Fibroblast of lung (primary cell): ENCODE data around the gene MRPL58. TPM values are rescaled to one million over a fixed set of nuclear protein-coding genes. Genes with fewer than 3 reads are reported as not detected.
"Not testable (repeated sequence)": the region's sequence is repeated elsewhere in the genome, so short reads cannot be mapped to it uniquely, and the experiment has no call there.

Experiments
- DNase-seq, 2 donors: peaks; one replicate each; pipeline versions ENCODE4 v3.0.0 to v3.0.0-alpha.2; 2010; ENCODE audit warnings: low read depth in 2 of 2
- H2AFZ ChIP-seq: 2 replicates; pipeline ENCODE4 v1.5.1; 2012; ENCODE audit warnings: low read length, control low read depth, inconsistent platforms
- H3K27ac ChIP-seq: 2 replicates; pipeline ENCODE4 v1.5.1; 2011; ENCODE audit warnings: low read length, control low read depth; ENCODE audit not compliant: insufficient read depth
- H3K27me3 ChIP-seq: 2 replicates; pipeline ENCODE4 v1.5.1; 2011; ENCODE audit warnings: mild to moderate bottlenecking, low read length; ENCODE audit not compliant: control insufficient read depth, insufficient read depth
- H3K36me3 ChIP-seq: 2 replicates; pipeline ENCODE4 v1.5.1; 2011; ENCODE audit warnings: low read length; ENCODE audit not compliant: control insufficient read depth, insufficient read depth
- H3K4me1 ChIP-seq: 2 replicates; pipeline ENCODE4 v1.5.1; 2011; ENCODE audit warnings: low read length; ENCODE audit not compliant: control insufficient read depth, insufficient read depth; ENCODE audit errors: extremely low read depth
- H3K4me2 ChIP-seq: 2 replicates; pipeline ENCODE4 v1.5.1; 2011; ENCODE audit warnings: low read length, control low read depth; ENCODE audit not compliant: insufficient read depth; ENCODE audit errors: extremely low read depth
- H3K4me3 ChIP-seq, 4 experiments: fragments of 200-600 bp in 1 of 4; sonication (generic) in 1 of 4; replicated peaks in 1 of 4; 2 replicates each; pipeline ENCODE4 v1.5.1; 2011 to 2016; ENCODE audit warnings: low read length in 4 of 4, low read depth in 3 of 4, mild to moderate bottlenecking in 3 of 4, control low read depth in 2 of 4, inconsistent platforms in 1 of 4, mixed read lengths in 1 of 4; ENCODE audit not compliant: insufficient read depth in 1 of 4; ENCODE audit errors: control extremely low read depth in 1 of 4
- H3K79me2 ChIP-seq: 2 replicates; pipeline ENCODE4 v1.5.1; 2012; ENCODE audit warnings: mild to moderate bottlenecking, low read length, inconsistent platforms; ENCODE audit not compliant: control insufficient read depth, insufficient read depth
- H3K9ac ChIP-seq: 2 replicates; pipeline ENCODE4 v1.5.1; 2011; ENCODE audit warnings: mild to moderate bottlenecking, low read length, control low read depth; ENCODE audit not compliant: insufficient read depth
- H3K9me3 ChIP-seq: 2 replicates; pipeline ENCODE4 v1.5.1; 2012; ENCODE audit warnings: low read depth, low read length; ENCODE audit not compliant: control insufficient read depth, insufficient read depth
- H4K20me1 ChIP-seq: 2 replicates; pipeline ENCODE4 v1.5.1; 2011; ENCODE audit warnings: low read length; ENCODE audit not compliant: control insufficient read depth, insufficient read depth; ENCODE audit errors: extremely low read depth
- CTCF ChIP-seq, 2 donors: IDR thresholded peaks in 1 of 2; conservative IDR thresholded peaks in 1 of 2; 1 replicate in 1 of 2; 2 replicates in 1 of 2; pipeline ENCODE4 v1.5.1; 2011 to 2012; ENCODE audit warnings: low read length in 2 of 2, control low read depth in 1 of 2, inconsistent platforms in 1 of 2, low read depth in 1 of 2, mild to moderate bottlenecking in 1 of 2
- EZH2 ChIP-seq: IDR thresholded peaks from 2 replicates; pipeline ENCODE4 v1.5.1; 2012; ENCODE audit warnings: low read length, control low read depth, mild to moderate bottlenecking; ENCODE audit errors: missing control alignments
- polyA plus RNA-seq, 2 donors: library from polyadenylated mRNA; depleted of rRNA in 1 of 2; stranded (reverse) in 1 of 2; unstranded in 1 of 2; fragments of >200 nt; gene quantifications; 2 replicates each; pipeline ENCODE4 v1.2.1, GENCODE V29; 2011 to 2012; ENCODE audit warnings: missing spikeins in 1 of 2
- total RNA-seq: library from RNA; depleted of rRNA; stranded (reverse); fragments of >200 nt; gene quantifications from 2 replicates; pipeline ENCODE4 v1.2.1, GENCODE V29; 2014

The MRPL58 gene
- total and polyA plus RNA-seq, 2 donors (not counting 1 experiment from before 2014, with no cell fraction given), result 35.2 to 49.1 TPM

GRCh38 chr17:75004371-75004770 is 8.1 kb upstream of the MRPL58 start:
- no peaks in the 10 kb centered on the region for H3K9me3 ChIP-seq
- H3K4me2 ChIP-seq, result no peak overlapping the region
- H3K9ac ChIP-seq, result no peak overlapping the region
- TF ChIP-seq CTCF (conservative IDR thresholded peaks at IDR 0.05 in 1 of 2, IDR thresholded peaks at IDR 0.05 in 1 of 2; ENCODE audit: low read depth in 1 of 2, low read length in 2 of 2) (no peak), EZH2 (no peak)
- H4K20me1 ChIP-seq, result no peaks in the 10 kb centered on the region
- H3K36me3 ChIP-seq, result peaks cover 13% of the 10 kb centered on the region
- H3K4me1 ChIP-seq, result no peaks in the 10 kb centered on the region
- no peak for DNase-seq
- H3K79me2 ChIP-seq, result no peaks in the 10 kb centered on the region
- no peak overlapping the region for H3K27ac ChIP-seq
- H2AFZ ChIP-seq, result no peak overlapping the region
- no peaks in the 10 kb centered on the region for H3K27me3 ChIP-seq
- no peak overlapping the region for H3K4me3 ChIP-seq

GRCh38 chr17:75005291-75005690 is 7.2 kb upstream of the MRPL58 start:
- H4K20me1 ChIP-seq, result no peaks in the 10 kb centered on the region
- H3K79me2 ChIP-seq, result no peaks in the 10 kb centered on the region
- no peak overlapping the region for H2AFZ ChIP-seq
- peaks cover 12% of the 10 kb centered on the region for H3K36me3 ChIP-seq
- H3K9ac ChIP-seq, result no peak overlapping the region
- no peak overlapping the region for H3K27ac ChIP-seq
- H3K9me3 ChIP-seq, result no peaks in the 10 kb centered on the region
- no peaks in the 10 kb centered on the region for H3K27me3 ChIP-seq
- TF ChIP-seq EZH2, result no peak
- no peak overlapping the region for H3K4me2 ChIP-seq
- DNase-seq, result no peak
- H3K4me3 ChIP-seq, result no peak overlapping the region
- H3K4me1 ChIP-seq, result no peaks in the 10 kb centered on the region

GRCh38 chr17:75006084-75006483 is 6.4 kb upstream of the MRPL58 start:
- H3K27ac ChIP-seq, H3K4me2 ChIP-seq, H3K4me3 ChIP-seq, H2AFZ ChIP-seq, H3K9ac ChIP-seq, H4K20me1 ChIP-seq, H3K9me3 ChIP-seq, DNase-seq, H3K79me2 ChIP-seq, H3K4me1 ChIP-seq, H3K27me3 ChIP-seq: not testable (repeated sequence)
- peaks cover 12% of the 10 kb centered on the region for H3K36me3 ChIP-seq

- Histone ChIP-seq H3K4me3 (no peak overlapping the region), H3K9ac (no peak overlapping the region), H3K9me3 (no peaks in the 10 kb centered on the region), H4K20me1 (no peaks in the 10 kb centered on the region), H3K36me3 (peaks cover 12% of the 10 kb centered on the region), H2AFZ (no peak overlapping the region), H3K27ac (no peak overlapping the region), H3K4me1 (peaks cover 3% of the 10 kb centered on the region), H3K27me3 (no peaks in the 10 kb centered on the region), H3K79me2 (no peaks in the 10 kb centered on the region), H3K4me2 (no peak overlapping the region)
- TF ChIP-seq EZH2 (no peak), CTCF (conservative IDR thresholded peaks at IDR 0.05 in 1 of 2, IDR thresholded peaks at IDR 0.05 in 1 of 2; ENCODE audit: low read depth in 1 of 2, low read length in 2 of 2) (no peak)
- DNase-seq, result no peak
Measured at GRCh38 chr17:75006653-75007052, 5.8 kb upstream of the MRPL58 start.
